ENCODE data around the gene LIN7A.

Gene LIN7A

GRCh38 chr12:80939231-80939950 is 1.7 kb upstream of the LIN7A start:
- Histone ChIP-seq H3K9ac (ENCODE audit: low read depth, low read length) (no peak overlapping the region), H3K9me3 (ENCODE audit: control insufficient read depth, insufficient read depth, low read length) (no peaks in the 10 kb centered on the region), H3K36me3 (ENCODE audit: insufficient read depth, low read length) (no peaks in the 10 kb centered on the region), H3K4me1 (ENCODE audit: insufficient read depth, low read length) (peaks cover 3% of the 10 kb centered on the region; the same call in 1 of the 2 replicates)

- H3K36me3 ChIP-seq (ENCODE audit: insufficient read depth, low read length) = no peaks in the 10 kb centered on the region
- H3K4me1 ChIP-seq (ENCODE audit: insufficient read depth, low read length) = peaks cover 6% of the 10 kb centered on the region; the same call in 1 of the 2 replicates
- peak overlapping the region; percentile 94; the same call in 1 of the 2 replicates for H3K9ac ChIP-seq (ENCODE audit: low read depth, low read length)
- H3K9me3 ChIP-seq (ENCODE audit: control insufficient read depth, insufficient read depth, low read length) = no peaks in the 10 kb centered on the region
These were observed 663 bp upstream of the LIN7A start for GRCh38 chr12:80938397-80938796.

- H3K9ac ChIP-seq (ENCODE audit: low read depth, low read length) = peak overlapping the region; percentile 94
- no peaks in the 10 kb centered on the region for H3K9me3 ChIP-seq (ENCODE audit: control insufficient read depth, insufficient read depth, low read length)
- H3K4me1 ChIP-seq (ENCODE audit: insufficient read depth, low read length) = peaks cover 7% of the 10 kb centered on the region; the same call in 1 of the 2 replicates
- no peaks in the 10 kb centered on the region for H3K36me3 ChIP-seq (ENCODE audit: insufficient read depth, low read length)
These were observed 918 bp downstream of the LIN7A start for GRCh38 chr12:80936642-80937390.

- H3K9me3 ChIP-seq (ENCODE audit: control insufficient read depth, insufficient read depth, low read length) = no peaks in the 10 kb centered on the region
- peak overlapping the region; percentile 94 for H3K9ac ChIP-seq (ENCODE audit: low read depth, low read length)
- no peaks in the 10 kb centered on the region for H3K36me3 ChIP-seq (ENCODE audit: insufficient read depth, low read length)
- peaks cover 7% of the 10 kb centered on the region; the same call in 1 of the 2 replicates for H3K4me1 ChIP-seq (ENCODE audit: insufficient read depth, low read length)
These were observed 1.4 kb downstream of the LIN7A start for GRCh38 chr12:80936353-80936641.

GRCh38 chr12:80935111-80935510 is 2.6 kb downstream of the LIN7A start:
- peaks cover 7% of the 10 kb centered on the region; the same call in 1 of the 2 replicates for H3K4me1 ChIP-seq (ENCODE audit: insufficient read depth, low read length)
- H3K9ac ChIP-seq (ENCODE audit: low read depth, low read length) = no peak overlapping the region
- H3K36me3 ChIP-seq (ENCODE audit: insufficient read depth, low read length) = no peaks in the 10 kb centered on the region
- H3K9me3 ChIP-seq (ENCODE audit: control insufficient read depth, insufficient read depth, low read length) = no peaks in the 10 kb centered on the region

GRCh38 chr12:80925983-80926382 is 11.8 kb downstream of the LIN7A start:
- H3K9ac ChIP-seq (ENCODE audit: low read depth, low read length) = no peak overlapping the region
- no peaks in the 10 kb centered on the region for H3K36me3 ChIP-seq (ENCODE audit: insufficient read depth, low read length)
- no peaks in the 10 kb centered on the region for H3K9me3 ChIP-seq (ENCODE audit: control insufficient read depth, insufficient read depth, low read length)
- no peaks in the 10 kb centered on the region for H3K4me1 ChIP-seq (ENCODE audit: insufficient read depth, low read length)

GRCh38 chr12:80925237-80925636 is 12.5 kb downstream of the LIN7A start:
- no peaks in the 10 kb centered on the region for H3K4me1 ChIP-seq (ENCODE audit: insufficient read depth, low read length)
- H3K9me3 ChIP-seq (ENCODE audit: control insufficient read depth, insufficient read depth, low read length) = no peaks in the 10 kb centered on the region
- no peak overlapping the region for H3K9ac ChIP-seq (ENCODE audit: low read depth, low read length)
- H3K36me3 ChIP-seq (ENCODE audit: insufficient read depth, low read length) = no peaks in the 10 kb centered on the region

GRCh38 chr12:80924437-80924836 is 13.3 kb downstream of the LIN7A start:
- no peak overlapping the region for H3K9ac ChIP-seq (ENCODE audit: low read depth, low read length)
- no peaks in the 10 kb centered on the region for H3K9me3 ChIP-seq (ENCODE audit: control insufficient read depth, insufficient read depth, low read length)
- H3K4me1 ChIP-seq (ENCODE audit: insufficient read depth, low read length) = no peaks in the 10 kb centered on the region
- H3K36me3 ChIP-seq (ENCODE audit: insufficient read depth, low read length) = no peaks in the 10 kb centered on the region

GRCh38 chr12:80920006-80920405 is 17.7 kb downstream of the LIN7A start:
- Histone ChIP-seq H3K9me3 (ENCODE audit: control insufficient read depth, insufficient read depth, low read length) (no peaks in the 10 kb centered on the region), H3K4me1 (ENCODE audit: insufficient read depth, low read length) (no peaks in the 10 kb centered on the region), H3K9ac (ENCODE audit: low read depth, low read length) (no peak overlapping the region), H3K36me3 (ENCODE audit: insufficient read depth, low read length) (no peaks in the 10 kb centered on the region)

GRCh38 chr12:80917651-80918050 is 20.1 kb downstream of the LIN7A start:
- H3K4me1 ChIP-seq (ENCODE audit: insufficient read depth, low read length) = no peaks in the 10 kb centered on the region
- H3K36me3 ChIP-seq (ENCODE audit: insufficient read depth, low read length) = no peaks in the 10 kb centered on the region
- no peaks in the 10 kb centered on the region for H3K9me3 ChIP-seq (ENCODE audit: control insufficient read depth, insufficient read depth, low read length)
- H3K9ac ChIP-seq (ENCODE audit: low read depth, low read length) = no peak overlapping the region

GRCh38 chr12:80912901-80913770 is 24.6 kb downstream of the LIN7A start:
- Histone ChIP-seq H3K9me3 (ENCODE audit: control insufficient read depth, insufficient read depth, low read length) (no peaks in the 10 kb centered on the region), H3K4me1 (ENCODE audit: insufficient read depth, low read length) (no peaks in the 10 kb centered on the region), H3K9ac (ENCODE audit: low read depth, low read length) (no peak overlapping the region), H3K36me3 (ENCODE audit: insufficient read depth, low read length) (no peaks in the 10 kb centered on the region)

- Histone ChIP-seq H3K9ac (ENCODE audit: low read depth, low read length) (no peak overlapping the region), H3K9me3 (ENCODE audit: control insufficient read depth, insufficient read depth, low read length) (no peaks in the 10 kb centered on the region), H3K4me1 (ENCODE audit: insufficient read depth, low read length) (no peaks in the 10 kb centered on the region), H3K36me3 (ENCODE audit: insufficient read depth, low read length) (no peaks in the 10 kb centered on the region)
These were observed 28.4 kb downstream of the LIN7A start for GRCh38 chr12:80909370-80909769.

GRCh38 chr12:80902711-80903110 is 35.0 kb downstream of the LIN7A start:
- no peaks in the 10 kb centered on the region for H3K36me3 ChIP-seq (ENCODE audit: insufficient read depth, low read length)
- H3K9me3 ChIP-seq (ENCODE audit: control insufficient read depth, insufficient read depth, low read length) = no peaks in the 10 kb centered on the region

GRCh38 chr12:80901661-80902060 is 36.1 kb downstream of the LIN7A start:
- no peaks in the 10 kb centered on the region for H3K9me3 ChIP-seq (ENCODE audit: control insufficient read depth, insufficient read depth, low read length)
- H3K36me3 ChIP-seq (ENCODE audit: insufficient read depth, low read length) = no peaks in the 10 kb centered on the region
- H3K9ac ChIP-seq (ENCODE audit: low read depth, low read length) = no peak overlapping the region
- no peaks in the 10 kb centered on the region for H3K4me1 ChIP-seq (ENCODE audit: insufficient read depth, low read length)

More at GRCh38 chr12:80902711-80903110, 35.0 kb downstream of the LIN7A start:
- H3K9ac ChIP-seq (ENCODE audit: low read depth, low read length) = no peak overlapping the region
- H3K4me1 ChIP-seq (ENCODE audit: insufficient read depth, low read length) = no peaks in the 10 kb centered on the region
